Endothelial cell of umbilical vein (primary cell): ENCODE measurements around the gene OR4F6. TPM values are rescaled to one million over a fixed set of nuclear protein-coding genes. Genes with fewer than 3 reads are reported as not detected.

Experiments
- BruUV-seq: library from RNA; stranded (reverse); fragments of 400-500 nt; replicated peaks from 2 replicates; lab custom pipeline; 2021; lab: Mats Ljungman, UMichigan
- CTCF ChIA-PET: fragments of 300-600, 350-600 bp; sonication (Branson Sonifier 250); formaldehyde crosslinking; loops from one replicate; lab custom pipeline; 2021; ENCODE audit warnings: antibody characterized with exemption, inconsistent platforms; lab: Charles Lee
- POLR2A ChIA-PET: fragments of 300-600, 350-600 bp; sonication (Branson Sonifier 250); formaldehyde crosslinking; loops from one replicate; lab custom pipeline; 2021; ENCODE audit warnings: antibody characterized with exemption, inconsistent platforms; lab: Charles Lee
- DNase-seq: peaks from one replicate; pipeline ENCODE4 v3.0.0-alpha.2; 2011; ENCODE audit warnings: low read depth, low spot score
- FAIRE-seq: peaks from 2 replicates; lab custom pipeline; 2011; peaks lifted over from hg19 to GRCh38; lab: Jason Lieb, UNC
- H2AFZ ChIP-seq: 2 replicates; pipeline ENCODE4 v1.6.0; 2012; ENCODE audit warnings: low read depth, low read length, control low read depth, inconsistent platforms
- H3K27ac ChIP-seq: 2 replicates; pipeline ENCODE4 v1.5.1; 2011; ENCODE audit warnings: low read depth, mild to moderate bottlenecking, control low read depth, low read length, moderate library complexity; ENCODE audit not compliant: insufficient read depth
- H3K27me3 ChIP-seq, 2 experiments: 2 replicates each; pipeline versions ENCODE4 v1.6.0 to v1.6.1; 2011; ENCODE audit warnings: low read length in 2 of 2, mixed read lengths in 1 of 2; ENCODE audit not compliant: control insufficient read depth in 2 of 2, insufficient read depth in 2 of 2
- H3K36me3 ChIP-seq, 2 experiments: 2 replicates in 1 of 2; 3 replicates in 1 of 2; pipeline ENCODE4 v1.5.1; 2011; ENCODE audit warnings: low read length in 2 of 2, mild to moderate bottlenecking in 1 of 2, moderate library complexity in 1 of 2; ENCODE audit not compliant: control insufficient read depth in 2 of 2, insufficient read depth in 2 of 2; ENCODE audit errors: extremely low read depth in 1 of 2
- H3K4me1 ChIP-seq: 3 replicates; pipeline ENCODE4 v1.5.1; 2011; ENCODE audit warnings: mild to moderate bottlenecking, low read length; ENCODE audit not compliant: control insufficient read depth, insufficient read depth; ENCODE audit errors: extremely low read depth
- H3K4me2 ChIP-seq: 2 replicates; pipeline ENCODE4 v1.6.1; 2011; ENCODE audit warnings: low read length, control low read depth, mixed read lengths; ENCODE audit not compliant: insufficient read depth
- H3K4me3 ChIP-seq, 3 experiments: fragments of 200-600 bp in 1 of 3; sonication (generic), shearing (Covaris generic) in 1 of 3; replicated peaks in 1 of 3; 2 replicates each; pipeline ENCODE4 v1.5.1; 2011 to 2016; ENCODE audit warnings: control low read depth in 3 of 3, low read length in 3 of 3, mild to moderate bottlenecking in 2 of 3, inconsistent platforms in 1 of 3, low read depth in 1 of 3, moderate library complexity in 1 of 3; ENCODE audit not compliant: insufficient read depth in 1 of 3
- H3K79me2 ChIP-seq: 2 replicates; pipeline ENCODE4 v1.6.0; 2012; ENCODE audit warnings: low read length, inconsistent platforms; ENCODE audit not compliant: control insufficient read depth, insufficient read depth
- H3K9ac ChIP-seq: replicated peaks from 2 replicates; pipeline ENCODE3; 2011; ENCODE audit warnings: low read length, control low read depth; ENCODE audit not compliant: insufficient read depth; ENCODE audit errors: extremely low read depth
- H3K9me1 ChIP-seq: replicated peaks from 3 replicates; pipeline ENCODE4 v1.6.0; 2011; ENCODE audit warnings: mild to moderate bottlenecking, low read length; ENCODE audit not compliant: control insufficient read depth, insufficient read depth; ENCODE audit errors: extremely low read depth
- H3K9me3 ChIP-seq: replicated peaks from 2 replicates; pipeline ENCODE4 v1.5.1; 2012; ENCODE audit warnings: low read length, inconsistent platforms; ENCODE audit not compliant: control insufficient read depth, insufficient read depth
- H4K20me1 ChIP-seq: replicated peaks from 2 replicates; pipeline ENCODE3; 2011; ENCODE audit warnings: mild to moderate bottlenecking, low read length; ENCODE audit not compliant: control insufficient read depth, insufficient read depth; ENCODE audit errors: extremely low read depth
- CTCF ChIP-seq, 2 donors: IDR thresholded peaks; 1 replicate in 1 of 2; 2 replicates in 1 of 2; pipeline ENCODE4 v1.5.1; 2011; ENCODE audit warnings: low read length in 2 of 2, mild to moderate bottlenecking in 2 of 2, moderate library complexity in 2 of 2, control low read depth in 1 of 2, inconsistent platforms in 1 of 2, low read depth in 1 of 2; ENCODE audit not compliant: insufficient read depth in 1 of 2; ENCODE audit errors: extremely low read depth in 1 of 2
- EZH2 ChIP-seq: IDR thresholded peaks from 2 replicates; pipeline ENCODE4 v1.6.1; 2012; ENCODE audit warnings: borderline replicate concordance, low read depth, mild to moderate bottlenecking, moderate library complexity, low read length, inconsistent platforms; ENCODE audit not compliant: severe bottlenecking
- FOS ChIP-seq: IDR thresholded peaks from 2 replicates; pipeline ENCODE4 v1.6.1; 2011; ENCODE audit warnings: mild to moderate bottlenecking, low read length, moderate library complexity, borderline replicate concordance; ENCODE audit not compliant: insufficient read depth
- GATA2 ChIP-seq: IDR thresholded peaks from 2 replicates; pipeline ENCODE4 v1.7.0; 2011; ENCODE audit warnings: low read depth, mild to moderate bottlenecking, moderate library complexity, mixed read lengths, low read length; ENCODE audit not compliant: insufficient read length, insufficient read depth
- JUN ChIP-seq: IDR thresholded peaks from 2 replicates; pipeline ENCODE4 v1.6.1; 2011; ENCODE audit warnings: borderline replicate concordance, low read depth; ENCODE audit not compliant: insufficient read length, insufficient read depth
- MAX ChIP-seq: IDR thresholded peaks from 2 replicates; pipeline ENCODE4 v1.6.1; 2011; ENCODE audit not compliant: insufficient read depth, insufficient read length
- MYC ChIP-seq: IDR thresholded peaks from one replicate; pipeline ENCODE4 v1.6.1; 2011; ENCODE audit warnings: mild to moderate bottlenecking, low read depth, low read length
- POLR2A ChIP-seq: IDR thresholded peaks from 2 replicates; pipeline ENCODE4 v1.6.1; 2012; ENCODE audit warnings: low read depth, mild to moderate bottlenecking, control low read depth, low read length
- POLR2AphosphoS5 ChIP-seq: IDR thresholded peaks from 2 replicates; pipeline ENCODE4 v1.6.1; 2012; ENCODE audit warnings: low read depth, mild to moderate bottlenecking, control low read depth, low read length, moderate library complexity; ENCODE audit not compliant: insufficient read depth
- dilution Hi-C: fragments of 300-500 bp; cut with MboI; formaldehyde crosslinking; loops from one replicate; pipeline ENCODE4 v1.15.0; 2019; ENCODE audit warnings: low sequenced_read_pairs; ENCODE audit not compliant: extremely low pct_ligation_motif_present
- intact Hi-C: fragments of 100-400 bp; cut with micrococcal nuclease; formaldehyde crosslinking; loops from one replicate; pipeline ENCODE4 v1.10.0; 2022
- polyA plus RNA-seq, 4 experiments: library from polyadenylated mRNA; depleted of rRNA in 3 of 4; stranded (reverse) in 3 of 4; unstranded in 1 of 4; fragments of >200 nt; gene quantifications; 2 replicates each; pipeline versions ENCODE4 v1.2.1 to v1.2.3, GENCODE V29; 2011 to 2012; ENCODE audit warnings: missing spikeins in 1 of 4
- total RNA-seq: library from RNA; stranded (reverse); gene quantifications from 2 replicates; pipeline ENCODE4 v1.2.3, GENCODE V29; 2021

Gene OR4F6
- total and polyA plus RNA-seq, 2 donors (not counting 3 experiments of a cell fraction or from before 2014, with no cell fraction given): not detected

GRCh38 chr15:101807345-101807945, 4.1 kb downstream of the OR4F6 start:
- ChIA-PET CTCF (interaction anchor here (0.9 kb wide), 1 partner anchor 9 kb away, joined by 3 read pairs; no protein-coding TSS in a partner anchor), POLR2A (no interaction called here)
- intact Hi-C loops: no loop called here
- Histone ChIP-seq H3K27ac (no peak overlapping the region), H3K79me2 (no peaks in the 10 kb centered on the region), H3K9ac (no peak overlapping the region), H3K4me2 (no peak overlapping the region), H3K4me1 (no peaks in the 10 kb centered on the region), H4K20me1 (no peaks in the 10 kb centered on the region), H3K27me3 (no peaks in the 10 kb centered on the region), H3K9me3 (no peaks in the 10 kb centered on the region), H2AFZ (no peak overlapping the region), H3K9me1 (no peaks in the 10 kb centered on the region), H3K4me3 (no peak overlapping the region), H3K36me3 (no peaks in the 10 kb centered on the region)
- no TSS peak for BruUV-seq
- FAIRE-seq (no peak), DNase-seq (no peak)
- dilution Hi-C loops: no loop called here
- TF ChIP-seq POLR2AphosphoS5 (no peak), GATA2 (no peak), MYC (no peak), POLR2A (no peak), EZH2 (no peak), MAX (no peak), JUN (no peak), FOS (no peak), CTCF (IDR thresholded peaks at IDR 0.05; ENCODE audit: extremely low read depth in 1 of 2, insufficient read depth in 1 of 2, low read depth in 1 of 2, low read length in 2 of 2) (no peak)
